ENCODE measurements around the gene CD96.
"Not testable (repeated sequence)": the region's sequence is repeated elsewhere in the genome, so short reads cannot be mapped to it uniquely, and the experiment has no call there.

CD96 gene

DNA sequence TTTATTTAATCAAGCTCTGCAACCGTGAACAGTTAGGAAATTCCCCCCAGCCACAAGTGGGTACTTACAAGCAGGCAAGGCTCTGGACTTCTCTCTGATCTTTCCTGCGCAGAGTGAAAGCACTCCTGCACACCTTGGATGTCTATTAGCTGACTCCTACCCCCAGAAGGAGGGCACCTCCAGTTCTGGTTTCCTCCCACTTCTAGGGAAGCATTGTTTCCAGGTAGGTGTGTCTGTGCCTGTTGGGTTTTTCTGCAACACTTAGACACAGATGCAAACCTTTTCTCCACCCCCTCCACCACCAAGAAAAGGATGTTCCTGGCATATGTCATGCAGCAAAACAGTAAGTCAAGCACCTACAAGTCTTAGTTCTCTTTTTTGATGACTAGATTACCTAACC is 53.2 kb downstream of the CD96 start, which contains the start of gene ZBED2:
Gene ZBED2, minus strand, starts transcription at position 115 of the 400 bp plus-strand sequence. CDS start 1,145 bp downstream, outside the sequence.
- DNase-seq, result peak; percentile 5

DNA sequence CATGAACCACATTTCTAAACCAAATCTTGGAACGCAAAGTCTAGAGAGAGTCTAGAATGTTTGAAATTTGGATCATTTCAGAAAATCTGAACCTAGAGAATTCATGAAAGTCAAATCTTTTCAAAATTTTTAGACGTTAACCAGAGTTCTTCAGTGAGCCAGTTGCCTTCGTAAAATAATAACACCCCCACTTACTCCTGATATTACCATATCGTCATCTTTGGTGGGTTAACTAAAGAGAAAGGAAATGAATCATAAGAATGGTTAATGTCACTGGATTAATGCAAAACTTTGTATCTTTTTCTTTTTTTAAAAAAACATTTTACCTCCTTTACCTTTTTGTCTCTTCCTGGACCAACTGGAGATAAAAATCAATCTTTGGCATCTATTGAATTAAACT is 54.3 kb downstream of the CD96 start:
- DNase-seq, result no peak

DNA sequence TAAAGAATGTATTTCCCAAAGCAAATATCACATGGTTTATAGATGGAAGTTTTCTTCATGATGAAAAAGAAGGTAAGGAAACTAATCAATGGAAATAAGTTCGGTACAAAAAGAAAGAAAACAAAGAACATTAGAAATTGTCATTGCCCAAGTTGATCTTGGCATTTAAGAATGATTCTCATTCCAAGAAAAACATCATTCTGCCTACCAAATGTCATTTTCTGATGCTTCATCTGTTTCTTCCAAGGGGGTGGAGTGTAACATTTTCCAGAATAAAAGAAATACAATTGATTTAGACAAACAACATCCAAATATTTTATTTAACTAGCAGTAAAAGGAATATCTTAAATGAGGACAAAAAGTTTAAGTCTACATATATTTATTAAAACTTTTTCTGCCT is 56.1 kb downstream of the CD96 start:
- DNase-seq, result no peak

DNA sequence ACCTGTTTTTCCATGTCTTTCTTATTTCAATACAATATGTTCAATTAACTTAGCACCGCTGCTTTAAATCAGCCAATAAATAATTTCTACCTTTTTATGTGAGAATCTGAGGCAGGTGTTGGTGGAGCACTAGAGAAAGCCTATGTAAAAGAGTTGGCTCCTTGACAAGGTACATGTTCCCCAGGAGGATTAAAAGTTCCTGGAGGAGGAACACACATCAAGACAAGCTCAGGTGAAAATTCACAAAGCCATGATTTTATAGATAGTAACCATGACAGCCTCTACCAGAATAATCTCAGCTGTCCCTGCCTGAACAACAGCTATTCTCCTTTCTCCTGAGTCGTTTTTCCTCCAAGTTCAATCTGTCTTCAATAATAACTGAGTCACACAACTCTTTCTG is 56.6 kb downstream of the CD96 start:
- DNase-seq, result no peak

DNA sequence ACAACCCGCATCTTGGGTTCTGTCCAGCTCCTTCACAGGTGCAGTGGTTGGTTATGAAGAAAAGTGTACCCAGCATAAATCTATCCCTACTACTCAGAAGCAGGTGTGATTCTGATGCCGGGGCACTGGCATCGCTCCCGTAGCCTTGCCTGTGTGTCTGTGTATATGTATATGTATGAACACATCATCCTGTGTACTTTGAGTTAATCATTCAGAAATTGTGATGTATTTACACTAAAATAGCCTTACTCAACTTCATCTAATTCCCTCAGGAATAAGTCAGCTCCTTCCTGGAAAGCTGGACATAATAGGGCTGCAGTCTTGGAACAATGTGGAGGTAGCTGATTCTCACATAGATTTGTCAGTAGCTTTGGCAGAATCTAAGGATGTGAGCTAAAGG is 59.8 kb downstream of the CD96 start:
- DNase-seq, result peak; percentile 9

DNA sequence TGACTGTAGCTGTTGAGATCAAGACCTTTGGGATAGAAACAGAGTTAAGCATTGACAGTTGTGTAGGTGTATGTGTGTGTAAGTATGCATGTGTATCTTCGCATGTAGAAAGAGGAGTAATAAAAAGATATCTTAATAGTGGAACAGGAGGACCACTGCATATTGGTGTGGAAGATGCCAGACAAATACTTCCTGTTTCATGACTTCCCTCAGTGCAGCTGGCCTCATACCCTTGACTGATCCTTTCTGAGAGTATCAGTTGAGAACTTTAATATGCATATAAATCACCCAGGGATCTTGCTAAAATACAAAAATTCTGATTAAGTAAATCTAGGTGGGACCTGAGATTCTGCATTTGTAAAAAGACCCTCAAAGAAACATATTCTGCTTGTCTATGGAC is 61.7 kb downstream of the CD96 start:
- no peak for DNase-seq

DNA sequence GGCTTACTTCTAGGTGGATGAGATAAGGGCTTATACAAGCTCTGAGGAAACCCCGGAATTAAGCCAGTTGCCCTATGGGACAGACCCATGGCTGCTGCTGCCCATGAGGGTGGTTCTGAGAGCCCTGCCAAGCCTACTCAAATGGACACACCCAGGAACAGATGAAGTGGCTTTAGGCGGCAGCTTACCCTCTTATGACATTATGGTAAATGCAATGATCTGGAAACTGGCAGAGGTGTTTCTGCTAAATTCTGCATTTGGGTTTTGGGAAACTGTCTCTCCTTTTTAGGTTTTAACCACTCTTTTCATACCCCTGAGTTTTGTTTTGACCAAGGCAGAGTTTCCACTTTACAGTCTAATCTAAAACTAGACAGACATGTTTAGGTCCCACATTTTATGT is 62.1 kb downstream of the CD96 start:
- DNase-seq, result no peak

DNA sequence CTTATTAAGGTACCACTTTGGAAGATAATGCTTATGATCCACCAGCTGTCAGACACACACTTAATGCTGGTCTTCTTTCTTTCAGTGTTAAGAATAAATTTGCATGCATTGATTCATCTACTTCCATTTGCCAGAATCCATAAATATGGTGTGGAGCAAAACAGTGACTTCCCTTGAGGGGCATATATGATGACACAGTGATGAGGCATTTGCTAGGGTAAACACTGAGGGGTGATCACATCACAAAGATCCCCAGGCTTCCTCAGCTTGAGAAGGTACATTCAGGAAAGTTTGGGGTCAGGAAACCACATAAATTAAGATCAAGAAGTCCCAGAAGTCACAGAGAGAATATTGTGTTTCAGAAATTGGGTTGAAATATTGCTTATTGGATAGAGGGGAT is 63.0 kb downstream of the CD96 start:
- DNase-seq, result no peak

DNA sequence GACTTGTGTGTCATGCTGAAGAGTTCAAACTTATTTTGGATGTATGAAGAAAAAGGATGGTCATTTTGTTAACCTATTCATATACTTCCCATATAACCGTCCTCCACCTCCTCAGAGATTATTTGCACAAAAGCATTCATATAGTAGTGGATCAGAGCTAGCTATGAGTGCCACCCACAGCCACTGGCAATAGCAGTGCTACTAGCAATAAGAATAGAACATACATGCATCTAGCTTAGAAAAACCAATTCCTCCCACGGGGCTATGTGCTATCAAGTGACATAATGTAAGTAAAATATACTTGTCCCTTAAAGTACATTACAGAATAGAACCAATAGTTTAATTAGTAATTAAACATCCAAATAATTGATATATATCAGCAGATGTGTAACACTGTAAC is 63.5 kb downstream of the CD96 start:
- no peak for DNase-seq

DNA sequence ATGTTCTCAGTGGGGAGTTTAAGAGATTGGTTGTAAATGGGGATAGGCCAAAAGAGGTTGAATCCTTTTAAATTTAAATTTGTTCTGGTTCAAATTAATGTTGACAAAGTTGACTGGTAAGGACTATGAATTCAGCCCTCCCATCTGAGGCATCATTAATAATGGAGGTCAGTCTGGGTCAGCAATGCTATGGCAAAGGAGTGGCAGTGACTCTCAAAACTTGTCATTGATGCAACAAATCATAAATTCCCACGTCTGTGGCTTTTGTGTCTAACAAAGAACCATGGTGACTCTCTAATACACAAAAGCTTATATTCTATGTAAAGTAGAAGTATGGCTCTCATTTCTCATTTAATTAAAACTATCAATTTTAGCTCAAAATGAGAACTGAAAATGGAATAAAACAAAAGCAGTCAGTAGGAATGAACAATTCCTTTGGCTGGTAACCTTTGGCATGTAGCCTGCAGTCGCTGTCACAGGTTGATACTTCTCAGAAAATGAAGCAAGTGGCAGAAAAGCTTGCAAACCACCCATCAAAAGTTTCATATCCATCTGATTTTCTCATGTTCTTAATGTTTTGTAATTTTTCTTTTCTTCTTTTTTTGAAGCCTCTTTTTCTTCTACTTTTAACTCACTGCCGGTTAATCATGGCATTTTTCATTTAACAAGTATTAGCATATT is 65.4 kb downstream of the CD96 start:
- DNase-seq, result no peak

DNA sequence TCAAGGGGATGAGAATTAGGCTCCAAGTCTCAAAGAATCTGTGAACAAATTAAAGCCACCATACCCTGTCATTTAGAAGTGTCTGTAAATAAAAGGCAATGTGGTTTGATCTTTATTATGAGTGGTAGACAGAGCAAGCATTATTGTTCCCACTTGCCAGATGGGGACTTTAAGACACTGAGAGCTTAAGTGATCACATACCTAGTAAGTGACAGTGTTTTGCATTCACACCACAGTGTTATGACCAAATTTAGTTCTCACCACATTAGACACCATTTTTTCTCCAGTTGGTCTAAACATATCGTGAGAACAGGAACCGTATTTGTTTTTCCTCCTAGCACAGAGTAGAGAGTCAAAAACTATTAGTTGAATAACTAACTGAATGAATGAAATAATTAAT is 66.4 kb downstream of the CD96 start:
- DNase-seq, result no peak

DNA sequence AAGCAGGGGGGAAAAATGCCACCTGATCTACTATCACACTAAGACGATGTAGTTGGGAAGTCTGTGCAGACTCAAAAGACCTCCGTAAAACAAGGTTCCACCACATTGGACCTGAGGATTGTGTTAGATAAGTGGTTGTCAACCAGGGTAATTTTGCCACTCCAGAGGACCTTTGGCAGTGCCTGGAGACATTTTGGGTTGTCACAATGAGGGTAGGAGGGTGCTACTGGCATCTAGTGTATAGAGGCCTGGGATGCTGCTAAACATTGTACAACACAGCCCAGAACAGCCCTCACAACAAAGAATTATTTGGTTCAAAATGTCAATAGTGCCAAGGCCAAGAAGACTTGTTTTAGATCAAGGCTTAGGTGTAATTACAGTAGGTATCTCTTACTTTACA is 67.7 kb downstream of the CD96 start:
- no peak for DNase-seq

DNA sequence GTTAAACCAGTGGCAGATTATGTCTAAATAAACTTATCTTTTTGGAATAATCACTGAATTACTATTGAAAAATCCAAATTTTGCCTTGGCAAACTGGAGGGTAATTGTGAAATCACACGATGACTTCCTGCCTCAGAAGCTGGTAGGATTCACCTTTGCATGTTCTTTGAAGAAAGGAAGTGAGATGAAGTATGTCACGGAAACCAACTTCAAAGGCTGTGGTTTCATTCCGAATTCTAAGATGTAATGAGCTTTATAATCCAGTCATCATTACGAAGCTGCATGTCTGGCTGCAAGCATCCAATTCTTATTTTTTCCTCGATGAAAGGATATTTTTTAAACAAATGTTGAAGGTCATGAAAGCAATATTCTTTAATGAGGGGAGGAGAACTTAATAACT is 68.2 kb downstream of the CD96 start:
- no peak for DNase-seq

DNA sequence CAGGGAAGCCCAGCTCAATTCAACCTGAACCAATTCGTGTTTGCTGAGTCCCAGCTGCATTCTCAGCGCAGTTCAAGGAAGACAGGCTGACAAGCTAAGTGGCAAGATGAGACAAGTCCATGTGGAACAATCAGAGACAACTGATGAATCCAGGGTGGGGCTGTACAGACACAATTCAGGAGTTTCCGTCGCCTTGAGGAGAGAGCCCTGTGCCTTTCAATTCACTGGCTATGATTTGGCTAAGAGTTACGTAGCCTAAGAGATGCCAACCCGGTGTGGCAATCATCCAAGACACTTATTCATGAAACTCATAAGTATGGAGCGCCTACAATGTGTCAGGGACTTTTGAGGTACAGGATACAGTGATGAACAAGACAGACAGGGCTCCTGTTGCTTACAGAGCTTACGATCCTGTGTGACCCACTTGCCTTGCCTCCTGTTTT is 68.6 kb downstream of the CD96 start:
- DNase-seq, result no peak

DNA sequence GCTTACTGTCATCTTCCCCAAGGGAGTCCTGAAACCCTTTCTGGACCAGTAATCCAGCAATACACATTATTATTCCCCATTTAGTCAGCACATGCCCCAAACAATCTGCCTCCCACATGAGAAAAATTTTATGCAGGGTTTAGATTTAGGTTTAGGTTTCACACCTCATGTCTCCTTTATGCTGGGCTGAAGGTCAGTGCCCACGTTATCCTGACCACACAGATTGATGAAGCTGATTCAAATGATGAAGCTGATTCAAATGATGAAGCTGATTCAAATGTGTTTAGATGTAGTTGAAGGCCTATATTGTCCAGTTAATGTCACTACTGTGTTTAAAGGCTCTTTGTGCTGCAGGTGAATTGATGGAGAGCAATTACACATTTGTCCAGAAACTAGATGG is 71.3 kb downstream of the CD96 start:
- DNase-seq, result no peak

DNA sequence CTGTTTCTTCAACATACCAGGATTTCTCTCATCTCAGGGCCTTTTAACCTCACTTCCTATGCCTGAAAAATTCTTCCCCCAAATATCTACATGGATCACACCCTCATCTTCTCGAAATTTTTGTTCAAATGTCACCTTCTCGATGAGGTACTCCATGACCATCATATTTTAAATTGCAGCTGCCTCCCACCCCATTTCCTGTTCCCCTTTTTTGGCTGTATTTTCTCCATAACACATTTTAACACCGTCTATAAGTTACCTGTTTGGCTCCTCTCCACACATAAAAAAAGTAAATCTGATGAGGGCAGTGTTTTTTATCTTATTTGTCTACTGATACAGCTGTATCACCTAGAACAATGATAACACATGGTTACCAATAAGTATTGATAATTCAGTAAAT is 73.9 kb downstream of the CD96 start:
- DNase-seq, result no peak

DNA sequence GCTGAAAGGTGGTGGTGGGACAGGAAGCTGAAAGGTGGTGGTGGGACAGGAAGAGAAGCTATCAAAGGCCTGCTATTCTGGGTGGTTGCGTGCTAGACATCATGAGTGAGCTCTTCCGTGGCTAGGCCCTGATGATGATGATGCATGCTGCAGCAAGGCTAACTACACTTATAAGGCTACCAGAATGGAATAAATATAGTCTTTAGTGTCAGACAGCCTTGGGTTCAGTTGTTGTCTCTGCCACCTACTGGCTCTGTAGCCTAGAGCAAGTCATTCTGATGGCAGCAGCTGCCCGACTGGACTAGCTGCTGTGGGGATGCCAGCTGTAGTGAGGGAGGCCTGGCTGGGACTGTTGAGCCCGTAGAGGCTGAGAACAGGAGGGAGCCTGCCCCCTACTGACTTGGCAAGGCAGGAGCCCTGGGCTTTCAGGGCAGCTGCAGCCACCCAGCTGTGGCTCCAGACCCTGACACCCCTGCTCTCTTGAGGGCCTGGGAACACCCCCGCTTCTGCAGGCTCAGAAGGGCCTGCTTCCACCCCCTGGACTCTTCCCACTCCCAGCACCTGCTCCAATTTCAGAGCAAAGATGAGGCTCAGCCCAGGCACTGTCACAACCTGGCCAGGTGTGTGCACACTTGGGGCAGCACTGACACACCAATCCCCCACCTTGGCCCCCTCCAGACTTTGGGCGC is 74.6 kb downstream of the CD96 start:
- DNase-seq, result peak; percentile 17

DNA sequence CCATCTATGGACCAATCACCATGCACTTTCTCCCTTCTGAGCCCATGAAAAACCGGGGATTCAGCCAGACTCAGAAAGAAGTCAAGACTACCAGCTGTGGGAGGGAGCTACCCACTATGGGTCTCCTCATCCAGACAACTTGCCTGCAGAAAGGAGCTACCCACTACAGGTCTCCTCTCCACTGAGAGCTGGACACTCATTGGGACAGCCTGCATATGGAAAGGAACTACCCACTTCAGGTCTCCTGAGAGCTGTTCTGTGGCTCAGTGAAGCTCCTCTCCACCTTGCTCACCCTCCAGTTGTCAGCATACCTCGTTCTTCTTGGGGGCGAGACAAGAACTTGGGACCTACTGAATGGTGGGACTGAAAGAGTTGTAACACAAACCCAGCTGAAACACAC is 75.4 kb downstream of the CD96 start:
- DNase-seq, result no peak

DNA sequence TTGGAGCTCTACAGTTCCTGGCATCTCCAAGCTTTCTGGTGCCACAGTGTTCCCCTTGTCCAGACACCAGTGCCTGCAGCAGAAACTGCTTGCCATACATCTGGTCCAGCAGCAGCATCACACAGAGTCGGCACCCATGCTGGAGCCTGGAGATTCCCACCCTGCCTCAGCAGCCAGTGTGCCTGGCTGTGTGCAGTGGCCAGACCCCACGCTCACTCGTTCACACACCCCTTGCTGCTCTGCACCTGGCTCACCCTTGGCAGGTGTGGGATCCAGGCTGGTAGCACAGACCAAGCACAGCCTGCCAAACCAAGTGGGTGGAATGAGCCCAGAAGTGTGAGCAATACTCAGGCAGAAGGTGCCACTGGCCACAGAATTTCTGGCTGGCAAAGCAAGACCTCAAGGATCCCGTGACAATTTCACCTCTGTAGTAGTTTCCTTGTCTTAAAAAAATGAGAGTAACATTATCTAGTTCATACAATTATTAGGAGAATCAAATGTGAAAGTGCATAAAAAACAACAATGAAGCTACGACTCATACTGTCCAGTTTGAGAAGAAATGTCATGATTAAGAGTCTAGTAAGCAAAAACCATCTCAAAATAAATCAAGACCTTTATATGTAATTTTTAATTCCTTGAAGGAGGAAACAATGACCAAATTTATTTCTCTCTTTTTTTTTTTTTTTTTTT is 76.1 kb downstream of the CD96 start:
- DNase-seq, result no peak

DNA sequence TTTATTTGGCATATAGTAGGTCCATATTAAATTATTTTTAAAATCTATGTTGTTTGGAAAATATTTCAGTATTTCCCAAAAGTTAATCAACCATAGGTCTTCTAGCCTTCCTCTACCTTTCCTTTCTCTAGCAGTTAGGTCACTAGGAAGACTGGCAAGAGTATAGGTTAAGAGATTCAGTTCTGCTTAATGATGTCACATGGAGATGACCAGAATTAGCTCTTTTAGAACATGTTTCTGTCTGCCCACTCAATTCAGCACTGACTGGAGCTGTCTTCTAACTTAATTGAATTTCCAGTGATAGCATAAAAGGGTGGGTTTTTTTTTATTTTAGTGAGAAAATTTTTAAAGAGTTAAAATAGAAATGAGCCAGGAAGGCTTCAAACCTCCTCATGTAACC is 76.9 kb downstream of the CD96 start:
- no peak for DNase-seq

DNA sequence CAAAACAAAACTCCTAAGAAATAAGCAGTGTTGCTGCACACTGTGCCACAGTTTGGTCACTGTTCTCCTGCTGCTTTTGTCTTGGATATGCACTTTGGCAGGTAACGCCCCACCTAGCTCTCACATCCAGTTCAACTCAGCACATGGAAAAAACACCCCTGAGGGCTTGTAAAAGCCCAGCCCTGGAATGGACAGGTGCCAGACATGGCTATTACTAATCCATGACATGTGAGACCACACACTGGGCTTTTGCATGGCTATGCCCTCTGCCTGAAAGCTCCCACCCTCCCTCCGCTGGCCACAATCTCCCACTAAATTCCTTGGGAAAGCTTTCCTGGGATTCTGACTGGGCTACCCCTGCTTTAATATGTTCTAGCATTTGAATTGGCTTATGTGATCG is 77.8 kb downstream of the CD96 start:
- DNase-seq, result no peak

DNA sequence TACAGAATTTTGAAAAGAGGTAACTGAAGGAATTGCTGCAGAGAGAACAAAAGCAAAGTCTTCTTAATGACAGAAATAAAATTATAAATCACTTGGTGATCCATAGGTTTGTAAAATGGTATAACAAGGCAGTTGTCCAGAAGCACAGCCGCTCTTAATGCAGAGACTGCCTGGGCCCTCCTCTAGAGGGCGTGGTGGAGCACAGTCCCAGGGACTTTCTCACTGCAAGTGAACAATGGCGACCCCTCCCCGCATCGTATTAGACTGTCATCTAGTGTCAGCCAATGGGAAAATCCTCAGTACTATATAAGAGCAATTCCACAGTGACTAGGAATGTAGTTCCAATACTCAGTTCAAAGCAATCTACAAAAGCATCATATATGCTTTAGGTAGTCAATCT is 79.5 kb downstream of the CD96 start:
- DNase-seq, result peak; percentile 14

DNA sequence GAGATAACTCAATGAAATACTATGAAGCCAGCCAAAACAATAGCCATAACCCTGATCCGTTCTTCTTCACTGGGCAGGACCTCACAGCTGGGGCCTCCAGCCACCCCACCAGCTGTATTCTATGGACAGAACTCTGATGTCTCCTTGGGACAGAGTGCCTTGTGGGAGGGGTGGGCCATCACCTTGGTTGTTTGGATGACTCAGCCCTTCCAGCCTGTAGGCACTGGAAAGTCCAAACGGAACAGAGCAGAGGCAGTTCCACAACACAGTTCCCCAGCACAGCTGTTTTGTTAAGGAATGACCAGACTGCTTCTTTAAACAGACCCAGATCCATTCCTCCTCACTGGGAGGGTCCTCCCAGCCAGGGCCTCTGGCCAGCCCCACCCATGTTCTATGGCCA is 85.1 kb downstream of the CD96 start:
- no peak for DNase-seq

DNA sequence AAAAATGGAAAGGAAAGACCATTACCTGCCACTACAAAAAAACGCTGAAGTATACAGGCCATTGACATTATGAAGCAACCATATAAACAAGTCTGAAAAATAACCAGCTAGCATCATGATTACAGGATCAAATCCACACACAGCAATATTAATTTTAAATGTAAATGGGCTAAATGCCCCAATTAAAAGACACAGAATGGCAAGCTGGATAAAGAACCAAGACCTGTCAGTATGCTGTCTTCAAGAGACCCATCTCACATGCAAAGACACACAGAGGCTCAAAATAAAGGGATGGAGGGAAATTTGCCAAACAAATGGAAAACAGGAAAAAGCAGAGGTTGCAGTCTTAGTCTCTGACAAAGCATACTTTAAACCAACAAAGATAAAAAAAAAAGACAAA is 87.0 kb downstream of the CD96 start:
- not testable (repeated sequence) for DNase-seq

Data from DMS53 (cell line).